Middle frontal gyrus (tissue), 1 donor: ENCODE data around the gene ZSCAN25.
"Not testable (repeated sequence)": the region's sequence is repeated elsewhere in the genome, so short reads cannot be mapped to it uniquely, and the experiment has no call there.

Experiments
- DNase-seq: peaks from one replicate; pipeline ENCODE4 v3.0.0-alpha.2; 2015; ENCODE audit warnings: low spot score; ENCODE audit errors: extremely low spot score

Gene ZSCAN25

DNA sequence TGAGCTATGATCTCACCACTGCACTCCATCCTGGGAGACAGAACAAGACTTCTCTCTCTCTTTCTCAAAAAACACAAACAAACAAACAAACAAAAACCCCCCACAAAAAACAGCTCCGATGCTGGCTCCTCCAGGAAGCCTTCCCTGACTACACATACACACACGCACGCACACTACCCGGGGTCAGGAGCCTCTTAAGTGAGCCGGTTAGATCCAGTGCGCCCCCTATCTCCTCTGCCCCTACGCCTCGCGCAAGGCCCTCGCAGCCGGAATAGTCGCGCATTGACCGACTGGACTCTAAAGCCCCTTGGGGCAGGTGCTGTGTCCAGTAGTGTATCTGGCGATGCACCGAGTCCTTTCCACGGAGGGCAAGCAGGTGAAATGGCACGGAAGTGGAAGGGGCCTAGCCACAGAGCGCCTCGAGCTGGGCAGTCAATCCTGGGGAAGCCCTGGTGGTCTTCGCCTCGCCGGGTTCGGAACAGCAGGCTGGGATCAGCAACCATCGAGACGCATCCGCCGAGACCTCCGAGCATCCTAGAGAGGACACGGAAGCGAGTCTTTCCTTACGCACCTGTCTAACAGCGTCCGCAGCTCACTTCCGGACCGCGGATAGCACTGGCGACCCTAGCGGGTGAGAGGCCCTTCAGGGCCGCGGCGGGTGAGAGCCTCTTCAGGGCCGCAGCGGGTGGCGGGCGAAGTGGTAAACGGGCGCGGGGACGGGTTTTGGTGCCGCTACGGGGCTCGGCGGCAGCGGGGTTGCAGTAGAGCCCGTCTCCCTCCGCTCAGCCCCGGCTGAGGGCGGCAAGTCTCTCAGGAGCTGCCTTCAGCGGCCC is at the start of gene ZSCAN25:
Gene ZSCAN25 (plus strand): TSS at position 588 of the 833 bp plus-strand sequence. CDS start 2,661 bp downstream, outside the sequence.
- DNase-seq, result peak; percentile 84

DNA sequence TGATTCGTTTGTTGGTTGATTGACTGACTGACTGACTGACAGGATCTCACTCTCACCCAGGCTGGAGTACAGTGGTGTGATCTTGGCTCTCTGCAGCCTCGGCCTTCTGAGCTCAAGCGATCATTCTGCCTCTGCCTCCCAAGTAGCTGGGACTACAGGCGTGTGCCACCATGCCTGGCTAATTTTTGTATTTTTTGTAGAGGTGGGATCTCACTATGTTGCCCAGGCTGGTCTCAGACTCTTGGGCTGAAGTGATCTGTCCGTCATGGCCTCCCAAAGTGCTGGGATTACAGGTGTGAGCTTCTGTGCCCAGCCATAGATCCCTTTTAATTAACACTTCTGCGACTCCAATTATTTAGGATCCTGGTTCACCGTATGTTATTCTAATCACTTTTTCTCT is 48.0 kb upstream of the ZSCAN25 start:
- not testable (repeated sequence) for DNase-seq

DNA sequence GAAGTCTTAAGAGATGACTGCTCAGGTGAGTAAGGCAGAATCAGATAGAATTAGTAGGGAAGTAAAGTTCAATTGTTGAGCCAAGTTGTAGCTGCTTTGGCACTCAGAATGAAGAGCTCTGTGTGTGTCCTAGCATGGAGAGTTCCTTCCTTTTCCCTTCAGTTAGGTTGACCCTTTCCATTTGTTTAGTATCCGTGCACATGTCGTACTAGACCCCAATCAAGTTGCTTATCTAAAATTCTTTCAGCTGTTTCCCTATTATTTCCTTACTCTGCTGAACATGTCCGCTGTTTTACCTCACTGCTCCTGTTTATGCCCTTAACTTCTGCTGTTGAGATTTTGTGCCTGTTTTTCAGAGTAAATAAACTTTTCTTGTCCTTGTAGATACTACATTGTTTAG is 45.0 kb upstream of the ZSCAN25 start:
- DNase-seq, result no peak

DNA sequence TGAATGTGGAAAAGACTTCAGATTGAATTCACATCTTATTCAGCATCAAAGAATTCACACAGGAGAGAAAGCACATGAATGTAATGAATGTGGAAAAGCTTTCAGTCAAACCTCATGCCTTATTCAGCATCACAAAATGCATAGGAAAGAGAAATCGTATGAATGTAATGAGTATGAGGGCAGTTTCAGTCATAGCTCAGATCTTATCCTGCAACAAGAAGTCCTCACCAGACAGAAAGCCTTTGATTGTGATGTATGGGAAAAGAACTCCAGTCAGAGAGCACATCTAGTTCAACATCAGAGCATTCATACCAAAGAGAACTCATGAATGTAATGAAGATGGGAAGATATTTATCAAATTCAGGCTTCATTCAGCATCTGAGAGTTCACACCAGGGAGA is 43.5 kb upstream of the ZSCAN25 start:
- no peak for DNase-seq

DNA sequence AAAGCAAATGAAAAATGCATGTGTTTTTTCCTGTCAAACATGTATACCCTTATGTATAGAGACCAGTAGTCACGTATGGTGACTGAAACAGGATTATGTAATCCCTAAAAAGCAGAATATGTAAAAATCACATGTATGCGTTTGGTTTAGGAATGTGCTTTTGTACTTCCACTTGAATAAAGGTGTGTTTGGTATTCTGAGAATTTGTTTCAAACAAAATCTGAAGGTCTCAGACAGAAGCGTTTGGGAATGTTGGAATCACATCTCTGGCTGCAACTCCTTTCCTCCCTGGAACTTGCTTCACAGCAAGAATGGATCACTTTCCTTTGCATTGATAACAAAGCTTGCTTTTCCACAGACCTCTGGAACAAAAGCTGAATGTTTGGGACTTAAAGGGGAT is 40.5 kb upstream of the ZSCAN25 start:
- no peak for DNase-seq

DNA sequence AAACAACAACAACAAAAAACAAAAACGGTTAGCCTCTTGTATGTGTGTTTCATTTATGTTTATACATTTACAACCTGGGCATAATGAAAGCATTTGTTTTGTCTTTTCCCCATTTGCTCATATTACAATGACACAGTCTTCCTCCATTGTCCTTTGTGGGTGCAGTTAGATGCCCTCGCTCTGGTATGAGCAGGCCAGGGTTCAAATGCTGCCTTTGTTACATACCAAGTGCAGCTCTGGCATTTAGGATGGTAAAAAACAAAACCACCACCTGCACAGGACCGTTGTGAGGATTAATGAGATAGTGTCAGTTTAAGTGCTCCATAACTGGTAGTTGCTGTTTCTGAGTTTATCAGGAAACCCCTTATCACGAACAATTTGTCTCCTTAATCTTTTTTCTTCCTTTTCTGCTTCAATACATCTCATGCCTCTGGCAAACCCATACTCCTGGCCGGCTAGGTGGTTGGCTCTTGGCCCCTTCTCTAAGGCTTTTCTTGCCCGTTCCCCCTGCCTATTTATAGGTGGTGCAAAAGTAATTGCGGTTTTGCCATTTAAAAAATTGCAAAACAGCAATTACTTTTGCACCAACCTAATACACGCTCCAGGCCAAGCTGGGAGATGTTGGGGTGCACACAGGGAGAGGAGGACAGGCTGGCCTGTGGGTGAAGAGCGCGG is 37.3 kb upstream of the ZSCAN25 start:
- no peak for DNase-seq

DNA sequence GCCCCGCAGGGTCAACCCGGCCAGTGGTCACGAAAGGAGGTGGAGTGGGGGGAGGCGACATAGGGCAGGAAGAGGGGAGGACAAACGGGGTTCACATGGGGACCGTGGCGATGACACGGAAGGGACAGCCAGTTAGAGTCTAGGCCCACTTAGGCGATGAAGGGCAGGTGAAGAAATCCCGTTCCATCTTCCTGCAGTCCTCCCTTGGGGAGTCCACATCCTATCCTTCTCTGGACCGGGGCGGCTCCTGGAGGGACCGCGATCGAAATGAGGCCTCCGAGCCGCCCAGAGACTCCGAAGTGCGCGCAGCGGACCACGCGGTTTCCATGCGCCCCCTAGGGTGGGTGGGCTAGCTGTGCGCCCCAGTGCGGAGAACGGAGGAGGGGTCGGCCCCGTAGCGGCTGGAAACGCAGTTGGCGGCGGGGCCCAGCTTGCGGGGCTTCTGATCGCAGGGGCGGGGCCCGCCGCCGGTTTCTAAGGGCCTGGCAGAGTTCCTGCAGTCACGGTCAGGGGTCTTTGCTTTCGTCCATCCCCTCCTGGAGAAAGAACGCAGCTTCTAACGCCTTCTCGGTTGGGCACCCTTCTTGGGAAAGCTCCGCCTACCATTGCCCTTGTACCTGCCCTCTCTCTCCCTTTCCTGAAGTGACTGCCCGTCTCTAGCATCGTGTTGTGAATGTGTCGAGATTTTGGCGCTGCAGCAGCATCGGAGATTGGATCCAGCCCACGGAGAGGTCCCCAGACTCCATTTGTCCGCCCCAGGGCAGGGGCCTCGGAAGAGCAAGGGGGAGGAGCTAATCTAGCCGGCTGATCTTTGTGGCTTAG is 36.6 kb upstream of the ZSCAN25 start:
- DNase-seq, result no peak

DNA sequence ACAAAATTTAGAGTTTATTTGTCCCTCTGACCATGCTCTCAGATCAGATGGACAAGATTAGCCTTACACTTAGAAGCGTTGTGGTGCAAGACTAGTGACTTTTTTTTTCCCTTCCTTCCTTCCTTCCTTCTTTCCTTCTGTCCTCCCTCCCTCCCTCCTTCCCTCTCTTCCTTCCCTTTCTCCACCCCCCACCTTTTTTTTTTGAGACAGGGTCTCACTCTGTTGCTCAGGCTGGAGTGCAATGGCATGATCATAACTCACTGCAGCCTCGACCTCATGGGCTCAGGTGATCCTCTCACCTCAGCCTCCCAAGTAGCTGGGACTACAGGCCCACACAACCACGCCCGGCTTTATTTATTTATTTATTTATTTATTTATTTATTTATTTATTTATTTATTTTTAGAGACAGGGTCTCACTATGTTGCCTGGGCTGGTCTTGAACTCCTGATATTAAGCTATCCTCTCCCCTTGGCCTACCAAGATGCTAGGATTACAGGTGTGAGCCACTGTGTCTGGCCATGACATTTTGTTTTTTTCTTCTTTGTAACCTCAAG is 35.9 kb upstream of the ZSCAN25 start:
- not testable (repeated sequence) for DNase-seq

DNA sequence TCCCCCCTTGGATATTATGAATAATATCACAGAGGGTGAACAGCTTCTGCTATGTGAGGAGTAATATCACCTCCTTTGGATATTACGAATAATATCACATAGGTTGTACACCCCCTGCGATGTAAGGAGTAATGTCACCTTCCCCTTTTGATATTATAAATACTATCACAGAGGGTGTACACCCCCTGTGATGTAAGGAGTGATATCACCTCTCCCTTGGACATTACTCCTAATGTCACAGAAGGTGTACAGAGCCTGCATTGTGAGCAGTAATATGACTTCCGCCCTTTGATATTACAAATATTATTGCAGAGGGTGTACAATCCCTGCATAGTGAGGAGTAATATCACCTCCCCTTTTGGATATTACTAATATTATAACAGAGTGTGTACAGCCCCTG is 27.9 kb upstream of the ZSCAN25 start:
- DNase-seq, result no peak

DNA sequence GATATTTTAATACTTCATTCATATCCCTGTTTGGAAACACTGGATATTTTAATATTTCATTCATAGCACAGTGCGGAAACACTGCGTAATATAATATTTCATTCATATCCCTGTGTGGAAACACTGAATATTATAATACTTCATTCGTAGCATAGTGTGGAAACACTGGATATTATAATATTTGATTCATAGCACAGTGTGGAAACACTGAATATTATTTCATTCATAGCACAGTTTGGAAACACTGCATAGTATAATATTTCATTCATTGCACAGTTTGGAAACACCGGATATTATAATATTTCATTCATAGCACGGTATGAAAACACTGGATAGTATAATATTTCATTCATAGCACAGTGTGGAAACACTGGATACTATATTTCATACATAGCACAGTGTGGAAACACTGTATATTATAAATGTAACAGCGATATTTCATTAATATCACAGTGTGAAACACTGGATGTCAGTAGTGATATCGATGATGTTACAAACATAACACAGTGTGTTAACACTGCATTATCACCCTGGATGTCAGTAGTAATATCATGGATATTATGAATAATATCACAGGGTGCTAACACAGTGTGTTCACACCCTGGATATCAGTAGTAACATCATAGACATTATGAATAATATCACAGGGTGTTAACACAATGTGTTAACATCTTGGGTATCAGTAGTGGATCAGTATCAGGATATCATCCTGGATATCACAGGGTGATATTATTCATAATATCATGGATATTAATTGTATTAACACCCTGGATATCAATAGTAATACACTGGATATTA is 21.6 kb upstream of the ZSCAN25 start:
- no peak for DNase-seq

DNA sequence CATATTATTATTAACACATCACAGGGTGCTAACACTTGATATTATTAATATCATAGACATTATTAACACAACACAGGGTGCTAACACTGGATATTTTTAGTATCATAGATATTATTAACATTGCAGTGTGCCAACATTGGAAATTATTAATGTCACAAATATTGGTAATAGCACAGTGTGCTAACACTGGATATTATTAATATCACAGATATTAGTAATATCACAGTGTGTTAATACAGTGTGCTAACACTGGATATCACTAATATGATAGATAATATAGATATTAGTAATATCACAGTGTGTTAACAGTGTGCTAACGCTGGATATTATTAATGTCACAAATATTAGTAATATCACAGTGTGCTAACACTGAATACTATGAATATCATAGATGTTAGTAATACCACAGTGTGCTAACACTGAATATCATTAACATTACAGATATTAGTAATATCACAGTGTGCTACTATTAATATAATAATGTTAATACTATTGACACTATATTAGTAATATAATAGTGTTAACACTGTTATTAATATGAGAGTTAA is 20.3 kb upstream of the ZSCAN25 start:
- no peak for DNase-seq

DNA sequence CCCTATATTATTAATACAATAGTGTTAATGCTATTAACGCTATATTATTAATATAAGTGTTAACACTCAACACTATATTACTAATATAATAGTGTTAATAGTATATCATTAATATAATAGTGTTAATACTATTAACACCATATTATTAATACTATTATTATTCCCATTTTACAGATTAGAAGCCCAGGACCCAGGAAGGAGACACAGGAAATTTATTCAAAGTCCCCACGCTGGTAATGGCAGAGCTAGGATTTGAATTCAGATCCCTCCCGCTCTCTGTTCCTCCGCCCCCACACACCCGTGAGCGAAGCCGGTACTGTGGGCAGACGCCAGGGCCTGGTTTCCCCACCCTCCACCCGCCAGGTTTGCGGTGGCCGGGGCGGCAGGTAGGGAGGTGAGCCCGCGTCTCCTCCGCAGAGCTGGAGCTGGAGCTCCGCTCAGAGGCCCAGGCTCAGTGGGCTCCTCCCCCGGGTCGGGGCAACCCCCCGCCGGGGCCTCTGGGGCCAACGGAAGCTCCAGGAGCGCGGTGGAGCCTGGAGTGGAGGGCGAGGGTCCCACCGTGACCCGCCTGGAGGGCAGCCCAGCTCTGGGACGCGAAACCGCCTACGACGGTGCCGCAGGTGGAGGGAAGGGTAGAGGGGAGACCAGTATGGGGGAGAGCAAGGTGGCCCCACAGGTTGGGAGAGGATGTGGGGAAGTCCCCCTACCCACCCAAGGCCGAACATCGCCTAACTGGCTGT is 18.8 kb upstream of the ZSCAN25 start, which contains the start of gene TMEM225B:
Gene TMEM225B (plus strand): TSS at position 506 of the 740 bp plus-strand sequence. CDS start 6,122 bp downstream, outside the sequence.
- no peak for DNase-seq

DNA sequence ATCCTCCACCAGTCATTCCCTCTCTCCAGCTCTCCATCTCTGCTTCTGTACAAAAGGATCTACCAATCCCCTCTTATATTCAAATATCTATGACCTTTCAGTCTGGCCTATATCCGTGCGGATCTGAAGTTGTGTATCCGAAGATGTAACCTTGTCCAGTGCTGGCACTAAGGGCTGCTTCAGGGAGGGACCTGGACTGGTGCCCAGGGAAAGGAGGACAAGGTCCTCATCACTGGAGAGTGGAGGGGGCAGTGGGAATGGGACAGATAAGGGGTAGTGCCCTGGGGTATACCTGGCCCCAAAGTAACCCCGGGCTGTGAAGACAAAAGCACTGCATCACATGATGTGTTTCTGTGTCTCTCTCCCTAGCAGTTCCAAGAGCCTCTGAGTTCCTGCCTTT is 16.9 kb upstream of the ZSCAN25 start:
- DNase-seq, result no peak

DNA sequence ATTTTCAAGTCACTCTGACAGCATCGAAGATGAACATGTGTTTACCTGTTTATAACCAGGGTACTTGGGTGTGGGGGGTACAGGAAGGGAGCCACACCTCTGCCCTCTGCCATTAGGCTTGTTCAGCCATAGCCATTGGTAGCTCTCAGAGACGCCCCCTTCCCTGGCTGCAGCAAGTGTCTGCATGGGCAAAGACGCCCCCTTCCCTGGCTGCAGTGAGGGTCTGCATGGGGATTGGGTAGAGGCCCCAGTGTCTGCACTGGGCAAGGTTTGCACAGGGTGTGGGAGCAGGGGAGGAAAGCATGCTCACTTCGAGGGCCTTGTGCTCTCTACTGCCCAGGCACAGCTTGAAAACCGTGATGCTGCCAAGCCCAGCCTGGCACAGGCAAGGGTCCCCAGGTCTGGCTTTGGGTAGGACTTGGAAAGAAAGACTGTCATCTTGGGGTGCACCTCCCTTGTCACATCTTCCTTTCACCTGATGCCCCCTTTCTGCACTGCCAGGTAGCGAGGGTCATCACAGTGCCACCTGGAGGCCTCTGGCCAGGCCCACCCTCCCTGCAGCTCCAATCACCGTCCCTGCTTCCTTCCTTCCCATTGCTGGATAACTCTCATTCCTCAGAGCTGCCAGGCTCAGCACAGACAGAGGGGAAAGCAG is 15.0 kb upstream of the ZSCAN25 start:
- no peak for DNase-seq

DNA sequence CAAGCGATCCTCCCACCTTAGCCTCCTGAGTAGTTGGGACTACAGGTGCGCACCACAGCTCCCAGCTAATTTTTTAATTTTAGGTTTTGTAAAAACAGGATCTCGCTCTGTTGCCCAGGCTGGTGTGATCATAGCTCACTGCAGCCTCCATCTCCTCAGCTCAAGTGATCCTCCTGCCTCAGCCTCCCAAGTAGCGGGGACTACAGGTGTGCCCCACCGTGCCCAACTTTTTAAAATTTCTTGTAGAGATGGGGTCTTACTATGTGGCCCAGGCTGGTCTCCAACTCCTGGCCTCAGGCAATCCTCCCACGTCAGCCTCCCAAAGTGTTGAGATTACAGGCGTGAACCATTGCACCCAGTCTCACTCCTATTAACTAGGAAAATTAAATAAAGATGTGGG is 11.2 kb upstream of the ZSCAN25 start:
- no peak for DNase-seq

DNA sequence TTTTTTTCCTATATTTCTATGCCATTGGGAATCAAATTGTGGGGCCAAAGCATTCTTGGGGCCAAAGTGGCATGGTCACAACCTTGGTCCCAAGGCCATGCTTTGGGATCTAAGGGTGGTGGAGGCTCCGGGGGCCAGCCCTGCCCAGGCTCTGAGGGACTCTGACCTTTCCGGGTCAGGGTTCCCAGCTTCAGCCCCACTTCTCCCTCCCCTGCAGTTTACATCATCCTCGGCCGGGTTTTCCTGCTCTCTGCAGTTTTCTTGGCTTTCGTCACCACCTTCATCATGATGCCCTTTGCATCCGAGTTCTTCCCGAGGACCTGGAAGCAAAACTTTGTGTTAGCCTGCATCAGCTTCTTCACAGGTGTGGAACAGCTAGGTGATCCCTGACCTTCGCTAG is 10.2 kb upstream of the ZSCAN25 start:
- no peak for DNase-seq

DNA sequence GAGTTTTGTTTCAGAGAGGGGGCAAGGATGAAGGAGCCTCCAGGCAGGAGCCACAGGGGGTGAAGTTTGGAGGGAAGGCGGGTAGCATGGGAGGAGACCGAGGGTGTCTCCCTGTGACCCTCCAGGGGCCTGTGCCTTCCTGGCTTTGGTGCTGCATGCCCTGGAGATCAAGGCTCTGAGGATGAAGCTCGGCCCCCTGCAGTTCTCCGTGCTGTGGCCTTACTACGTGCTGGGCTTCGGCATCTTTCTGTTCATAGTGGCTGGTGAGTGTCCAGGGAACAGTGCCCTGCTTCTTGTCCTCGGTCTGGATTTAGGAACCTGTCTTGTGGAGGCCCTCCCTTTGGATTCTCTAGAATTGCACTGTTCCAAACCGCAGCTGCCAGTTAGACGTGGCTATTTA is 9.2 kb upstream of the ZSCAN25 start:
- no peak for DNase-seq

DNA sequence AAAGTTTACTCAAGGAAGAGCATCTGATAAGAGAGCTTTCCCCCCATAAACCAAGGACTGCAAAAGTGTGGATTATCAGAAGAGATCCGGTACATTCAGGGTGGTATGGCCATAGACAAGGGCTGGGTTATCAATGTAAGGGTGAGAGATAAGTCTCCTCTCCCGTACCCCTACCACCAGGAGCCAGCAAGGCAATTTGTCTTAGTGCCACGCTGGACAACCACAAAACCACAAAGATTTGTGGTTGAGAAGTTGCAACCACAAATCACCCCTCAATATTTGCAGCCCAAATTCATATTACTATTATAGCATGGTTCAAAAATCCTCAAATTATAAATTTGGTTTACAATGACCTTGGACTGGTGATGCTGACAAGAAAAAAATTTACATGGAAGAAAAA is 2.3 kb upstream of the ZSCAN25 start:
- DNase-seq, result no peak

DNA sequence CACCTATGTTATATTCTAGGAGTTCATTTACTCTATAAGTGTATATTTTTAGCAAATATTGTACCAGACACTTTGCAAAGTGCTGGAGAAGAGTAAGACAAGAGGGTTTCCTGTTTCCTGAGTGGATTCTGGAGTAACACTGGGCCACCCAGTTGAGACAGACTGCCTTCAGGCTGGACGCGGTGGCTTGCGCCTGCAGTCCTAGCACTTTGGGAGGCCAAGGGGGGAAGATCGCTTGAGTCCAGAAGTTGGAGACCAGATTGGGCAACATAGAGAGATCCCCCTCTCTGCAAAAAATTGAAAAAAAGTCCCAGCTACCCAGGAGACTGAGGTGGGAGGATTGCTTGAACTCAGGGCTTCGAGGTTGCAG is 772 bp upstream of the ZSCAN25 start:
- DNase-seq, result no peak
